Loucy (cell line): Measurements from ENCODE around the gene EXTL1.

Source experiments
- H2AFZ ChIP-seq: fragments of 200-600 bp; sonication (generic); 2 replicates; pipeline ENCODE4 v1.6.0; 2016; ENCODE audit warnings: antibody characterized with exemption, mild to moderate bottlenecking, low read length, moderate library complexity
- H3F3A ChIP-seq: fragments of 200-600 bp; 2 replicates; pipeline ENCODE4 v1.6.0; 2016; ENCODE audit warnings: antibody characterized with exemption, low read depth, mild to moderate bottlenecking
- H3K27me3 ChIP-seq: fragments of 200-600 bp; sonication (generic); 2 replicates; pipeline ENCODE4 v1.6.1; 2014; ENCODE audit warnings: low read length, mild to moderate bottlenecking; ENCODE audit not compliant: insufficient read depth, poor library complexity, severe bottlenecking
- H3K36me3 ChIP-seq: fragments of 200-600 bp; sonication (generic); 2 replicates; pipeline ENCODE4 v1.6.1; 2016; ENCODE audit warnings: low read length; ENCODE audit not compliant: insufficient read depth
- H3K4me1 ChIP-seq: fragments of 200-600 bp; sonication (generic); 2 replicates; pipeline ENCODE4 v1.5.1; 2014; ENCODE audit warnings: low read length, mild to moderate bottlenecking; ENCODE audit not compliant: insufficient read depth, poor library complexity, severe bottlenecking
- H3K4me2 ChIP-seq: fragments of 200-600 bp; sonication (generic); 2 replicates; pipeline ENCODE4 v1.6.0; 2014; ENCODE audit warnings: antibody characterized with exemption, low read length, low read depth, mild to moderate bottlenecking; ENCODE audit not compliant: poor library complexity, severe bottlenecking
- H3K4me3 ChIP-seq: fragments of 200-600 bp; sonication (generic); 2 replicates; pipeline ENCODE4 v1.5.1; 2014; ENCODE audit warnings: low read length, mild to moderate bottlenecking, mixed read lengths; ENCODE audit not compliant: poor library complexity, severe bottlenecking
- H3K79me2 ChIP-seq: fragments of 200-600 bp; sonication (generic); 2 replicates; pipeline ENCODE4 v1.6.1; 2014; ENCODE audit warnings: low read length; ENCODE audit not compliant: insufficient read depth
- H3K9ac ChIP-seq: fragments of 200-600 bp; sonication (generic); 2 replicates; pipeline ENCODE4 v1.6.0; 2014; ENCODE audit warnings: mild to moderate bottlenecking, low read depth, low read length, moderate library complexity; ENCODE audit not compliant: poor library complexity, severe bottlenecking
- H3K9me2 ChIP-seq: fragments of 200-600 bp; sonication (generic); replicated peaks from 2 replicates; pipeline ENCODE4 v1.6.1; 2016; ENCODE audit warnings: low read depth, low read length, mixed read lengths
- H3K9me3 ChIP-seq: fragments of 200-600 bp; sonication (generic); 2 replicates; pipeline ENCODE4 v1.6.1; 2014; ENCODE audit warnings: mild to moderate bottlenecking, antibody characterized with exemption, low read length, low read depth; ENCODE audit not compliant: insufficient read depth
- H4K20me1 ChIP-seq: fragments of 200-600 bp; sonication (generic); 2 replicates; pipeline ENCODE4 v1.6.0; 2014; ENCODE audit warnings: antibody characterized with exemption, low read length, mild to moderate bottlenecking; ENCODE audit not compliant: insufficient read depth, poor library complexity, severe bottlenecking
- EZH2phosphoT487 ChIP-seq: fragments of 200-600 bp; IDR thresholded peaks from 2 replicates; pipeline ENCODE4 v1.6.1; 2018; ENCODE audit warnings: antibody characterized with exemption, mild to moderate bottlenecking, moderate library complexity, borderline replicate concordance
- TF ChIP-seq, protein P1 (sequence below): fragments of 200-600 bp; sonication (generic); conservative IDR thresholded peaks from 2 replicates; pipeline ENCODE4 v1.5.1; 2014; ENCODE audit warnings: mild to moderate bottlenecking, antibody characterized with exemption, low read length

EXTL1 gene

DNA sequence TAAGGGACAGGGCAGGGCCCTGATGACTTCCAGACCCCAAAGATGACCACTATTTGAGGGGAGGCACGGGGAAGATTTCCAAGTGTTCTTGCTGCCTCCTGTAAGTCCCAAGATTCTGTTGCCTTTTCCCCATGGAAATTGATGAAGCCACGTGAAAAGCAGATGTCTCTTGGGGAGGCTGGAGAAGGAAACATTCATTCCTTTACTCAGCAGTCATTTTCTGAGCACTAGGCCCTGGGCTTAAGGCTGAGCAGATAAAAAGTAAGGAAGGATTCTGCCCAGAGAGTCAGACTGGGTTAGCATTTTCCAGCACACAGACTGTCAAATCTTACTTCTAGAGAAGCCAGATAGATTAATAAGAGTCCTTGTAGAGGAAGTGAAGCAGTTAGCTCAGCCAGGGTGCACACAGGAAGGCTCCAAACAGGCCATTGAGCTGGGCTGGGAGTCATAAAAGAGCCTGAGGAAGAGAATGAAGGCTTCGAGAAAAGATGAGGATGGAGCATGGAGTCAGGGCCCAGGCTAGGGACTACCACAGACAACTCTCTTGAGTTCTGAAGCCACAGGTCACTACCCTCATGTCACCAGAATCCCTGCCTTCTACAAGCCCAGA lies 10.1 kb downstream of the EXTL1 start:
- no peaks in the 10 kb centered on the region for H3K9me2 ChIP-seq
- H3K9ac ChIP-seq, result no peak overlapping the region
- H3K4me3 ChIP-seq, result no peak overlapping the region
- peaks cover 39% of the 10 kb centered on the region for H3K4me1 ChIP-seq
- no peaks in the 10 kb centered on the region for H3K9me3 ChIP-seq
- no peaks in the 10 kb centered on the region for H3F3A ChIP-seq
- H4K20me1 ChIP-seq, result no peaks in the 10 kb centered on the region
- no peak for TF ChIP-seq EZH2phosphoT487
- TF ChIP-seq, protein P1, sequence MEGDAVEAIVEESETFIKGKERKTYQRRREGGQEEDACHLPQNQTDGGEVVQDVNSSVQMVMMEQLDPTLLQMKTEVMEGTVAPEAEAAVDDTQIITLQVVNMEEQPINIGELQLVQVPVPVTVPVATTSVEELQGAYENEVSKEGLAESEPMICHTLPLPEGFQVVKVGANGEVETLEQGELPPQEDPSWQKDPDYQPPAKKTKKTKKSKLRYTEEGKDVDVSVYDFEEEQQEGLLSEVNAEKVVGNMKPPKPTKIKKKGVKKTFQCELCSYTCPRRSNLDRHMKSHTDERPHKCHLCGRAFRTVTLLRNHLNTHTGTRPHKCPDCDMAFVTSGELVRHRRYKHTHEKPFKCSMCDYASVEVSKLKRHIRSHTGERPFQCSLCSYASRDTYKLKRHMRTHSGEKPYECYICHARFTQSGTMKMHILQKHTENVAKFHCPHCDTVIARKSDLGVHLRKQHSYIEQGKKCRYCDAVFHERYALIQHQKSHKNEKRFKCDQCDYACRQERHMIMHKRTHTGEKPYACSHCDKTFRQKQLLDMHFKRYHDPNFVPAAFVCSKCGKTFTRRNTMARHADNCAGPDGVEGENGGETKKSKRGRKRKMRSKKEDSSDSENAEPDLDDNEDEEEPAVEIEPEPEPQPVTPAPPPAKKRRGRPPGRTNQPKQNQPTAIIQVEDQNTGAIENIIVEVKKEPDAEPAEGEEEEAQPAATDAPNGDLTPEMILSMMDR, result no peak
- H3K36me3 ChIP-seq, result no peaks in the 10 kb centered on the region
- no peaks in the 10 kb centered on the region for H3K79me2 ChIP-seq
- no peak overlapping the region for H3K4me2 ChIP-seq
- peaks cover 8% of the 10 kb centered on the region for H3K27me3 ChIP-seq
- H2AFZ ChIP-seq, result no peak overlapping the region

DNA sequence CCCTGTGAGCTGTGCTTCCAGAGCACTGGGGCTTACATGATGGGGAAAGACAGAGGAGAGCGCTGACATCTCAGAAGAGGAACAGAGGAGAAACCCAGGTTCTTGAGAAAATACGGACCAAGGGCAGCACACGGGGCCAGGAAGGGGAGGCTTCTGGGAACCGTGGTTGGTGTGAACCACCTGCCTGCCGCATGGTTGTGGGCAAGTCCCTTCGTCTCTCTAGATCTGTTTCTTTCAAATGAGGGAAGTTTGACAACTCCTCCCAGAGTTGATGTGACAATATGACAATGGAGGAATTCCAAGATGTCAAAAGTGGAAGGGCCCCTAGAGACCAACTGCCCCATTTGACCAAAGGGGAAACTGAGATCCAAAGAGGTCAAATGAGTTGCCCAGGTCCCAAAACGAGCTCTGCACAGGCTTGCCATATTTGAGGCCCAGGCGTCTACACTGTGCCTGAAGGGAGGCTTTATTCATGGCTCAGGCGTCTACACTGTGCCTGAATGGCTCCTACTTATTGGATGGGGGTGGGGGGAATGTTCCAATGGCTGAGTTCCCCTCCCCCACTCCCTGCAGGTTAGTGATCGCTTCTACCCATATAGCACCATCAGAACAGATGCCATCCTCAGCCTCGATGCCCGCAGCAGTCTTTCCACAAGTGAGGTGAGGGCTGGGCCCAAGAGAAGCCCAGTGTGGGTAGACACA lies 11.2 kb downstream of the EXTL1 start:
- Histone ChIP-seq H3K9me3 (no peaks in the 10 kb centered on the region), H3K4me2 (no peak overlapping the region), H3F3A (no peaks in the 10 kb centered on the region), H3K9ac (no peak overlapping the region), H2AFZ (no peak overlapping the region), H3K79me2 (no peaks in the 10 kb centered on the region), H3K27me3 (peaks cover 8% of the 10 kb centered on the region), H3K9me2 (no peaks in the 10 kb centered on the region), H3K36me3 (no peaks in the 10 kb centered on the region), H4K20me1 (no peaks in the 10 kb centered on the region), H3K4me1 (peaks cover 35% of the 10 kb centered on the region), H3K4me3 (no peak overlapping the region)
- TF ChIP-seq EZH2phosphoT487, result no peak
- TF ChIP-seq, protein P1, result no peak

DNA sequence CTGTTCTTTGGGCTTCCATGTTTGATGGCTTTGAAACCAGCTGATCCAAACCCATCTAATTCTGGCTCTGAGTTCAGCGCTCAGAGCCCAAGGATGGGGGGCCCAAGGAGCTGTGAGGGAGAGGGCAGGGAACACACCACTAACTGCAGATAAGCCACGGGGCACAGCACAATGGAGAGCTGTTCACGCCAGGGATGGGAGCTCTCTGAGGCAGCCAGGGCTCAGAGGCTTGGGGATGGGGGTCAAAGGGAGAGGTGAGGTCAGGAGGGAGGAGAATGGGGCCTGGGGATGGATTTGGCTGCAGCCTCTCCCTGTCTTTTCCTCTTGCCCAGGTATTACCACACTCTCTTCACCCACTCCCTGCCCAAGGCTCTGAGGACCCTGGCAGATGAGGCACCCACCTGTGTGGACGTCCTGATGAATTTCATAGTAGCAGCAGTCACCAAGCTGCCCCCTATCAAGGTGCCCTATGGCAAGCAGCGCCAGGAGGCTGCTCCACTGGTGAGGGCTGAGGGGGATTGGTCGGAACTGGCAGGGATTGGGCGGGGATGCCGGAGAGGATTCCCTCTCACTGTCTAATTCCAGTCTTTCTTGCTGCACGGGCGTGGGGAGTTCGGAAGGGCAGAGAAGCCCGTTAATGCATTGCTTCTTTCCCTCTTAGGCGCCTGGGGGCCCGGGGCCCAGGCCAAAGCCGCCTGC lies 13.1 kb downstream of the EXTL1 start:
- H3K9me2 ChIP-seq, result no peaks in the 10 kb centered on the region
- peak overlapping the region; percentile 81 for H3K9ac ChIP-seq
- H3K4me2 ChIP-seq, result peak overlapping the region; percentile 99

More for the DNA sequence above, 13.1 kb downstream of the EXTL1 start:
- Histone ChIP-seq H3K27me3 (peaks cover 8% of the 10 kb centered on the region), H3K36me3 (no peaks in the 10 kb centered on the region), H3K79me2 (no peaks in the 10 kb centered on the region), H3K4me3 (peak overlapping the region; percentile 92), H3K4me1 (peaks cover 29% of the 10 kb centered on the region), H3F3A (no peaks in the 10 kb centered on the region), H2AFZ (peak overlapping the region; percentile 99), H4K20me1 (no peaks in the 10 kb centered on the region), H3K9me3 (no peaks in the 10 kb centered on the region)
- TF ChIP-seq, protein P1, result no peak
- no peak for TF ChIP-seq EZH2phosphoT487
